K562 (cell line): ENCODE results near the gene PHF21B.

Experiments used
- GTF2A2 ChIP-seq: IDR thresholded peaks from 2 replicates; pipeline ENCODE4 v1.6.1; 2016; ENCODE audit warnings: mild to moderate bottlenecking, missing genetic modification characterization, missing compliant biosample characterization
- SP1 ChIP-seq: sonication (generic); formaldehyde crosslinking; IDR thresholded peaks from 2 replicates; pipeline ENCODE4 v1.8.1; 2022; ENCODE audit warnings: mild to moderate bottlenecking, missing genetic modification reagents
- YY1 ChIP-seq, 3 experiments: IDR thresholded peaks; 2 replicates each; pipeline ENCODE4 v1.6.1; 2011; ENCODE audit warnings: low read length in 2 of 3, mild to moderate bottlenecking in 2 of 3, moderate library complexity in 2 of 3, borderline replicate concordance in 1 of 3, control low read depth in 1 of 3, low read depth in 1 of 3; ENCODE audit not compliant: insufficient read depth in 3 of 3, insufficient replicate concordance in 2 of 3, control insufficient read depth in 1 of 3, insufficient read length in 1 of 3; ENCODE audit errors: extremely low read depth in 1 of 3
- TF ChIP-seq, protein P1 (sequence below): fragments of 450-650 bp; IDR thresholded peaks from 2 replicates; pipeline ENCODE4 v1.6.1; 2016; ENCODE audit warnings: low read depth

DNA sequence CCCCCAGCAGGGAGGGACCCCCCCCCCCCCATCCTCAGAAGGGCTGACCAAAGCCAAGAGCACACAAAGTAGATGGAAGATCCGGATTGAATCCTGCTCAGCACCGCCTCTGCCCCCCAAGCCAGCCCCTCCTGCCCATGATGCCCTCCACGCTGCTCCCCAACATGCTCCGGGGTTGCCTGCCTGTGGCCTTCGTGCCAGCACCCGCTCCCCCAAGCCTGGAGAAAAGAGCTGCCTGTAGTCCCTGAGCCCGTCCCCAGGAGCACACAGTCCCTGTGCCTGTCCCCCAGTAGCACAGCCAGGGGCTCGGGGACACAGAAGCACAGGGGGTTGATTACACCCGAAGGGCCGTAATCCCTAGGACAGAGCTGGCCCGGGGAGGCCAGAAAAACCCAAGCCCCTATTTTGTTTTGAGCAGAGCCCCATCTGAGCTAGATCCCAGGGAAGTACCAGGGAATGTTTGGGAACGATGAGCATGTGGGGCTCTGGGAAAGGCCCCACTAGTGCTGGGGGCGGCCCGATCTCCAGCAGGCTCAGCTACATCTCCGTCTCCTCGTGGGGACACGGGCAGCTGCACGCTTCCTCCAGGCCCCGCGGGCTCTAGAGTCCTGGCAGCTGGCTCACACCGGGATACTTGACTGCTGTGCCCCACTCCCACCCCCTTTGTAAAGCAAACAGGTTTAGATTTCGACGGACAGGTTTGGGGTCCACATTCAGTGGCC lies 66.7 kb downstream of the PHF21B start:
- TF ChIP-seq YY1 (IDR thresholded peaks at IDR 0.05; ENCODE audit: borderline replicate concordance in 1 of 3, control insufficient read depth in 1 of 3, extremely low read depth in 1 of 3, insufficient read depth in 3 of 3, insufficient read length in 1 of 3, insufficient replicate concordance in 2 of 3, low read depth in 1 of 3, low read length in 2 of 3) (no peak), SP1 (CRISPR knock-in tag) (no peak), GTF2A2 (tag) (no peak)
- TF ChIP-seq, protein P1, sequence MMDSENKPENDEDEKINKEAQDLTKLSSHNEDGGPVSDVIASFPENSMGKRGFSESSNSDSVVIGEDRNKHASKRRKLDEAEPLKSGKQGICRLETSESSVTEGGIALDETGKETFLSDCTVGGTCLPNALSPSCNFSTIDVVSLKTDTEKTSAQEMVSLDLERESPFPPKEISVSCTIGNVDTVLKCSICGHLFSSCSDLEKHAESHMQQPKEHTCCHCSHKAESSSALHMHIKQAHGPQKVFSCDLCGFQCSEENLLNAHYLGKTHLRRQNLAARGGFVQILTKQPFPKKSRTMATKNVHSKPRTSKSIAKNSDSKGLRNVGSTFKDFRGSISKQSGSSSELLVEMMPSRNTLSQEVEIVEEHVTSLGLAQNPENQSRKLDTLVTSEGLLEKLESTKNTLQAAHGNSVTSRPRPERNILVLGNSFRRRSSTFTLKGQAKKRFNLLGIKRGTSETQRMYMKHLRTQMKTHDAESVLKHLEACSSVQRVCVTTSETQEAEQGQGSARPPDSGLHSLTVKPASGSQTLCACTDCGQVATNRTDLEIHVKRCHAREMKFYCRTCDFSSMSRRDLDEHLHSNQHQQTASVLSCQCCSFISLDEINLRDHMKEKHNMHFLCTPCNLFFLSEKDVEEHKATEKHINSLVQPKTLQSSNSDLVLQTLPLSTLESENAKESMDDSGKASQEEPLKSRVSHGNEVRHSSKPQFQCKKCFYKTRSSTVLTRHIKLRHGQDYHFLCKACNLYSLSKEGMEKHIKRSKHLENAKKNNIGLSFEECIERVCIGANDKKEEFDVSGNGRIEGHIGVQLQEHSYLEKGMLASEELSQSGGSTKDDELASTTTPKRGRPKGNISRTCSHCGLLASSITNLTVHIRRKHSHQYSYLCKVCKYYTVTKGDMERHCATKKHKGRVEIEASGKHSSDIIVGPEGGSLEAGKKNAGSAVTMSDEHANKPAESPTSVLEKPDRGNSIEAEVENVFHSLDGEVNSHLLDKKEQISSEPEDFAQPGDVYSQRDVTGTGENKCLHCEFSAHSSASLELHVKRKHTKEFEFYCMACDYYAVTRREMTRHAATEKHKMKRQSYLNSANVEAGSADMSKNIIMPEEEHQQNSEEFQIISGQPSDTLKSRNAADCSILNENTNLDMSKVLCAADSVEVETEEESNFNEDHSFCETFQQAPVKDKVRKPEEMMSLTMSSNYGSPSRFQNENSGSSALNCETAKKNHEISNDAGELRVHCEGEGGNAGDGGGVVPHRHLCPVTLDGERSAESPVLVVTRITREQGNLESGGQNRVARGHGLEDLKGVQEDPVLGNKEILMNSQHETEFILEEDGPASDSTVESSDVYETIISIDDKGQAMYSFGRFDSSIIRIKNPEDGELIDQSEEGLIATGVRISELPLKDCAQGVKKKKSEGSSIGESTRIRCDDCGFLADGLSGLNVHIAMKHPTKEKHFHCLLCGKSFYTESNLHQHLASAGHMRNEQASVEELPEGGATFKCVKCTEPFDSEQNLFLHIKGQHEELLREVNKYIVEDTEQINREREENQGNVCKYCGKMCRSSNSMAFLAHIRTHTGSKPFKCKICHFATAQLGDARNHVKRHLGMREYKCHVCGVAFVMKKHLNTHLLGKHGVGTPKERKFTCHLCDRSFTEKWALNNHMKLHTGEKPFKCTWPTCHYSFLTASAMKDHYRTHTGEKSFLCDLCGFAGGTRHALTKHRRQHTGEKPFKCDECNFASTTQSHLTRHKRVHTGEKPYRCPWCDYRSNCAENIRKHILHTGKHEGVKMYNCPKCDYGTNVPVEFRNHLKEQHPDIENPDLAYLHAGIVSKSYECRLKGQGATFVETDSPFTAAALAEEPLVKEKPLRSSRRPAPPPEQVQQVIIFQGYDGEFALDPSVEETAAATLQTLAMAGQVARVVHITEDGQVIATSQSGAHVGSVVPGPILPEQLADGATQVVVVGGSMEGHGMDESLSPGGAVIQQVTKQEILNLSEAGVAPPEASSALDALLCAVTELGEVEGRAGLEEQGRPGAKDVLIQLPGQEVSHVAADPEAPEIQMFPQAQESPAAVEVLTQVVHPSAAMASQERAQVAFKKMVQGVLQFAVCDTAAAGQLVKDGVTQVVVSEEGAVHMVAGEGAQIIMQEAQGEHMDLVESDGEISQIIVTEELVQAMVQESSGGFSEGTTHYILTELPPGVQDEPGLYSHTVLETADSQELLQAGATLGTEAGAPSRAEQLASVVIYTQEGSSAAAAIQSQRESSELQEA = no peak
